HCT116 (cell line): ENCODE results near the gene FGFR3. TPM values are rescaled to one million over a fixed set of nuclear protein-coding genes. Genes with fewer than 3 reads are reported as not detected.

Experiments used
- ATAC-seq: fragments of 200-7000 bp; cut with Tn5 transposase; 2 replicates; pipeline ENCODE4 v1.9.1; 2020; ENCODE audit warnings: mild to moderate bottlenecking, moderate library complexity
- BruUV-seq: library from RNA; stranded (reverse); fragments of 400-500 nt; replicated peaks from 2 replicates; lab custom pipeline; 2021; lab: Mats Ljungman, UMichigan
- CTCF ChIA-PET: fragments of 300-600 bp; sonication (Branson Sonifier 250); formaldehyde crosslinking; loops from one replicate; lab custom pipeline; 2021; ENCODE audit warnings: antibody characterized with exemption; lab: Charles Lee
- POLR2A ChIA-PET: fragments of 300-600, 350-600 bp; sonication (Branson Sonifier 250); formaldehyde crosslinking; loops from one replicate; lab custom pipeline; 2021; ENCODE audit warnings: antibody characterized with exemption; lab: Charles Lee
- RAD21 ChIA-PET, 2 experiments: fragments of 300-600 bp; sonication (Branson Sonifier 250); formaldehyde crosslinking; loops; one replicate each; lab custom pipeline; 2023; ENCODE audit warnings: low total read pairs in 2 of 2; ENCODE audit not compliant: uncharacterized antibody in 2 of 2, unreplicated experiment in 2 of 2, low non-redundant PET in 1 of 2; lab: Charles Lee
- DNase-seq: peaks from one replicate; pipeline ENCODE4 v3.0.0-alpha.2; 2010; ENCODE audit warnings: low read depth, low spot score
- H2AFZ ChIP-seq: fragments of 200-600 bp; shearing (Covaris generic), sonication (generic); 2 replicates; pipeline ENCODE4 v1.6.1; 2017; ENCODE audit warnings: low read depth, mixed run types, mixed read lengths, antibody characterized with exemption, low read length; ENCODE audit not compliant: poor library complexity, severe bottlenecking
- H3K27ac ChIP-seq: 2 replicates; pipeline ENCODE4 v1.5.1; 2012; ENCODE audit warnings: low read depth, low read length
- H3K27me3 ChIP-seq: fragments of 200-600 bp; sonication (generic); 2 replicates; pipeline ENCODE4 v1.6.1; 2016; ENCODE audit warnings: mixed run types, low read length, mixed read lengths; ENCODE audit not compliant: insufficient read depth
- H3K36me3 ChIP-seq, 2 experiments: fragments of 200-500 bp in 1 of 2; fragments of 200-600 bp in 1 of 2; sonication (Bioruptor generic) in 1 of 2; sonication (generic) in 1 of 2; 2 replicates each; pipeline versions ENCODE4 v1.5.1 to v1.6.1; 2014 to 2016; ENCODE audit warnings: low read length in 2 of 2, inconsistent platforms in 1 of 2, mixed read lengths in 1 of 2, mixed run types in 1 of 2; ENCODE audit not compliant: insufficient read depth in 2 of 2, control insufficient read depth in 1 of 2
- H3K4me1 ChIP-seq, 2 experiments: fragments of 200-600 bp in 1 of 2; sonication (generic) in 1 of 2; 2 replicates each; pipeline versions ENCODE4 v1.5.1 to v1.6.1; 2012 to 2017; ENCODE audit warnings: low read length in 2 of 2, inconsistent platforms in 1 of 2, mild to moderate bottlenecking in 1 of 2, mixed read lengths in 1 of 2, mixed run types in 1 of 2, moderate library complexity in 1 of 2; ENCODE audit not compliant: insufficient read depth in 2 of 2, control insufficient read depth in 1 of 2
- H3K4me2 ChIP-seq: fragments of 200-600 bp; sonication (generic); 2 replicates; pipeline ENCODE4 v1.6.1; 2017; ENCODE audit warnings: mixed run types, low read length, mixed read lengths
- H3K4me3 ChIP-seq, 2 experiments: fragments of 200-600 bp in 1 of 2; sonication (generic) in 1 of 2; replicated peaks in 1 of 2; 2 replicates each; pipeline ENCODE4 v1.5.1; 2011 to 2016; ENCODE audit warnings: low read length in 2 of 2, control low read depth in 1 of 2, low read depth in 1 of 2, mild to moderate bottlenecking in 1 of 2, mixed read lengths in 1 of 2, mixed run types in 1 of 2
- H3K79me2 ChIP-seq: fragments of 200-600 bp; sonication (generic); 2 replicates; pipeline ENCODE4 v1.6.1; 2017; ENCODE audit warnings: mild to moderate bottlenecking, mixed run types, low read length, moderate library complexity, mixed read lengths; ENCODE audit not compliant: insufficient read depth
- H3K9ac ChIP-seq: fragments of 200-600 bp; sonication (generic); 2 replicates; pipeline ENCODE4 v1.6.1; 2016; ENCODE audit warnings: low read length, mixed read lengths
- H3K9me2 ChIP-seq: fragments of 200-600 bp; sonication (generic), shearing (Covaris generic); 2 replicates; pipeline ENCODE4 v1.6.1; 2017; ENCODE audit warnings: mixed run types, mild to moderate bottlenecking, moderate library complexity; ENCODE audit not compliant: insufficient read depth
- H3K9me3 ChIP-seq, 2 experiments: fragments of 200-500 bp in 1 of 2; fragments of 200-600 bp in 1 of 2; sonication (Bioruptor generic) in 1 of 2; sonication (generic) in 1 of 2; 2 replicates each; pipeline ENCODE4 v1.6.1; 2014 to 2017; ENCODE audit warnings: low read length in 2 of 2, mixed read lengths in 2 of 2, inconsistent platforms in 1 of 2, low read depth in 1 of 2, mild to moderate bottlenecking in 1 of 2, mixed run types in 1 of 2, moderate library complexity in 1 of 2; ENCODE audit not compliant: control insufficient read depth in 1 of 2, insufficient read depth in 1 of 2
- H4K20me1 ChIP-seq: fragments of 200-600 bp; sonication (generic), shearing (Covaris generic); 2 replicates; pipeline ENCODE4 v1.6.1; 2017; ENCODE audit warnings: mixed run types, mild to moderate bottlenecking, moderate library complexity; ENCODE audit not compliant: insufficient read depth
- CBX3 ChIP-seq: IDR thresholded peaks from 2 replicates; pipeline ENCODE4 v1.6.1; 2012; ENCODE audit warnings: low read depth
- CEBPB ChIP-seq: IDR thresholded peaks from 2 replicates; pipeline ENCODE4 v1.6.1; 2012; ENCODE audit warnings: low read depth
- EGR1 ChIP-seq: IDR thresholded peaks from 2 replicates; pipeline ENCODE4 v1.6.1; 2012; ENCODE audit warnings: low read depth
- ELF1 ChIP-seq: IDR thresholded peaks from 2 replicates; pipeline ENCODE4 v1.6.1; 2012; ENCODE audit warnings: low read depth, borderline replicate concordance
- EZH2 ChIP-seq: fragments of 200-600 bp; sonication (generic); IDR thresholded peaks from 2 replicates; pipeline ENCODE4 v1.6.1; 2017; ENCODE audit warnings: antibody characterized with exemption, mixed run types
- POLR2A ChIP-seq: IDR thresholded peaks from 2 replicates; pipeline ENCODE4 v1.7.0; 2011; ENCODE audit warnings: borderline replicate concordance; ENCODE audit not compliant: insufficient read depth, insufficient read length; ENCODE audit errors: extremely low read depth
- POLR2AphosphoS5 ChIP-seq: IDR thresholded peaks from 2 replicates; pipeline ENCODE4 v1.6.1; 2011; ENCODE audit warnings: mild to moderate bottlenecking, low read depth, low read length, moderate library complexity
- RAD21 ChIP-seq: IDR thresholded peaks from 2 replicates; pipeline ENCODE4 v1.6.1; 2012; ENCODE audit warnings: low read depth, mild to moderate bottlenecking
- SIN3A ChIP-seq: IDR thresholded peaks from 2 replicates; pipeline ENCODE4 v1.6.1; 2012; ENCODE audit warnings: low read depth
- SP1 ChIP-seq: IDR thresholded peaks from 2 replicates; pipeline ENCODE4 v1.6.1; 2012; ENCODE audit warnings: low read depth
- SRF ChIP-seq: IDR thresholded peaks from 2 replicates; pipeline ENCODE4 v1.6.1; 2012; ENCODE audit warnings: low read depth
- YY1 ChIP-seq: IDR thresholded peaks from 2 replicates; pipeline ENCODE4 v1.6.1; 2011; ENCODE audit warnings: low read length, low read depth, moderate library complexity, mild to moderate bottlenecking; ENCODE audit not compliant: insufficient replicate concordance; ENCODE audit errors: extremely low read depth
- ZFX ChIP-seq: fragments of 450-650 bp; IDR thresholded peaks from 2 replicates; pipeline ENCODE4 v1.6.1; 2017
- ZNF274 ChIP-seq: fragments of 200-500 bp; sonication (Bioruptor generic); IDR thresholded peaks from 2 replicates; pipeline ENCODE4 v1.6.1; 2014; ENCODE audit warnings: mild to moderate bottlenecking, low read depth, low read length, inconsistent platforms
- intact Hi-C: fragments of 100-400 bp; cut with micrococcal nuclease; formaldehyde crosslinking; loops from 2 replicates; pipeline ENCODE4 v1.10.0; 2022
- total RNA-seq: library from RNA; stranded (reverse); gene quantifications from one replicate; pipeline ENCODE4 v1.2.1, GENCODE V29; 2021; ENCODE audit not compliant: unreplicated experiment
- TF ChIP-seq, protein P1 (sequence below), 3 experiments: fragments of 200-600 bp in 1 of 3; sonication (generic) in 1 of 3; IDR thresholded peaks in 2 of 3; conservative IDR thresholded peaks in 1 of 3; 2 replicates each; pipeline ENCODE4 v1.5.1; 2012 to 2017; ENCODE audit warnings: low read depth in 2 of 3, low read length in 2 of 3, antibody characterized with exemption in 1 of 3, borderline replicate concordance in 1 of 3, control low read depth in 1 of 3, mild to moderate bottlenecking in 1 of 3, mixed read lengths in 1 of 3, mixed run types in 1 of 3, moderate library complexity in 1 of 3; ENCODE audit not compliant: insufficient read depth in 1 of 3

FGFR3 gene
- total RNA-seq, 1 experiment from 2014 or later = 31.7 TPM

GRCh38 chr4:1748465-1748995 is 44.6 kb upstream of the FGFR3 start:
- DNase-seq = peak; percentile 44
- Histone ChIP-seq H4K20me1 (no peaks in the 10 kb centered on the region), H3K36me3 (0 out of 4 replicates have a peak, but pooled peaks cover 0 to 3% of the 10 kb centered on the region in 2 experiments), H2AFZ (no peak overlapping the region), H3K79me2 (no peaks in the 10 kb centered on the region), H3K4me2 (peak overlapping the region; percentile 50; the same call in 1 of the 2 replicates), H3K9me2 (no peaks in the 10 kb centered on the region), H3K4me3 (no peak overlapping the region), H3K27me3 (no peaks in the 10 kb centered on the region), H3K9ac (no peak overlapping the region), H3K4me1 (peaks cover 0 to 28% of the 10 kb centered on the region in 2 experiments; a peak in 1 of 4 replicates), H3K27ac (no peak overlapping the region), H3K9me3 (no peaks in the 10 kb centered on the region)
- intact Hi-C loops = loop anchor here (1.0 kb wide), 1 partner anchor 62 kb away; no protein-coding TSS in a partner anchor
- no TSS peak for BruUV-seq
- ChIA-PET RAD21 (interaction anchor here (0.7 to 1.5 kb wide), 3 partner anchors 61 to 178 kb away, joined by 3 to 8 read pairs (median 7); no protein-coding TSS in a partner anchor), POLR2A (no interaction called here), CTCF (interaction anchor here (0.6 to 2.9 kb wide), 10 partner anchors 18 to 162 kb away, joined by 3 to 43 read pairs (median 4); partner anchors contain the start of genes FGFR3, NSD2, TACC3 and TMEM129)
- TF ChIP-seq YY1 (no peak), RAD21 (peak; percentile 95)
- TF ChIP-seq, protein P1, sequence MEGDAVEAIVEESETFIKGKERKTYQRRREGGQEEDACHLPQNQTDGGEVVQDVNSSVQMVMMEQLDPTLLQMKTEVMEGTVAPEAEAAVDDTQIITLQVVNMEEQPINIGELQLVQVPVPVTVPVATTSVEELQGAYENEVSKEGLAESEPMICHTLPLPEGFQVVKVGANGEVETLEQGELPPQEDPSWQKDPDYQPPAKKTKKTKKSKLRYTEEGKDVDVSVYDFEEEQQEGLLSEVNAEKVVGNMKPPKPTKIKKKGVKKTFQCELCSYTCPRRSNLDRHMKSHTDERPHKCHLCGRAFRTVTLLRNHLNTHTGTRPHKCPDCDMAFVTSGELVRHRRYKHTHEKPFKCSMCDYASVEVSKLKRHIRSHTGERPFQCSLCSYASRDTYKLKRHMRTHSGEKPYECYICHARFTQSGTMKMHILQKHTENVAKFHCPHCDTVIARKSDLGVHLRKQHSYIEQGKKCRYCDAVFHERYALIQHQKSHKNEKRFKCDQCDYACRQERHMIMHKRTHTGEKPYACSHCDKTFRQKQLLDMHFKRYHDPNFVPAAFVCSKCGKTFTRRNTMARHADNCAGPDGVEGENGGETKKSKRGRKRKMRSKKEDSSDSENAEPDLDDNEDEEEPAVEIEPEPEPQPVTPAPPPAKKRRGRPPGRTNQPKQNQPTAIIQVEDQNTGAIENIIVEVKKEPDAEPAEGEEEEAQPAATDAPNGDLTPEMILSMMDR (IDR thresholded peaks at IDR 0.05 in 2 of 3, conservative IDR thresholded peaks at IDR 0.05 in 1 of 3; ENCODE audit: borderline replicate concordance in 1 of 3, insufficient read depth in 1 of 3, low read depth in 2 of 3, low read length in 2 of 3) = peak; percentile 79 to 89 (median 84)
- peak; percentile 71 for ATAC-seq

DNA sequence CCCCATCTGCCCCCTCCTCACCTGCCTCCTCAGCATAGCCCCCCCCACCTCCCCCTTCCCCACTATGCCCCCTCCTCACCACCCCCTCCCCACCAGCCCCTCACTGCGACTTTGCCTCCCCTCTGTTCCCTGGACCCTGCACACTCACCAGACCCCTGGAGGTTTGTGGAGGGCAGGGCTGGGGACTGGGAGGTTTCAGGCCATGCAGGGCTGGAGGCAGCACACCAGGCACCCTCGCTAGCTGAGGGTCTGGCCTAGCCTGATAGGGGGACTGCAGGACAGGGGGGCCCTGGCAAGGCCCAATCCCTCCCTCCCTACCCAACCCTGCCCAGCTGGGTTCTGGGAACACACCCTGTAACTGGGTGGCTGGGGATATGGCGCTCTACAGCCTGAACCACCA is 43.7 kb upstream of the FGFR3 start:
- Histone ChIP-seq H3K4me1 (peaks cover 0 to 28% of the 10 kb centered on the region in 2 experiments; a peak in 1 of 4 replicates), H3K4me3 (no peak overlapping the region), H3K9ac (no peak overlapping the region), H3K36me3 (no peaks in the 10 kb centered on the region), H3K79me2 (no peaks in the 10 kb centered on the region), H3K27ac (no peak overlapping the region), H3K27me3 (no peaks in the 10 kb centered on the region), H2AFZ (no peak overlapping the region), H3K9me2 (no peaks in the 10 kb centered on the region), H4K20me1 (no peaks in the 10 kb centered on the region), H3K4me2 (no peak overlapping the region), H3K9me3 (no peaks in the 10 kb centered on the region)
- intact Hi-C loops = no loop called here
- TF ChIP-seq CBX3 (no peak), POLR2AphosphoS5 (no peak), ZNF274 (no peak), SRF (no peak), CEBPB (no peak), EZH2 (no peak), ZFX (no peak), POLR2A (no peak), EGR1 (no peak), RAD21 (no peak), SP1 (no peak), SIN3A (no peak), ELF1 (no peak)
- TF ChIP-seq, protein P1 (IDR thresholded peaks at IDR 0.05 in 2 of 3, conservative IDR thresholded peaks at IDR 0.05 in 1 of 3; ENCODE audit: borderline replicate concordance in 1 of 3, insufficient read depth in 1 of 3, low read depth in 2 of 3, low read length in 2 of 3) = no peak
- no peak for ATAC-seq
- ChIA-PET POLR2A (no interaction called here), RAD21 (interaction anchor here in 1 of 2 experiments (1.5 kb wide), 1 partner anchor 60 kb away, joined by 8 read pairs; no protein-coding TSS in a partner anchor), CTCF (no interaction called here)
- BruUV-seq = no TSS peak
- DNase-seq = no peak
